HG03196 (cell line): ENCODE measurements around the gene FBXO8.
A peak's percentile ranks its signal among the peaks of the same experiment; 100 is the strongest.
"Not testable (repeated sequence)": the region's sequence is repeated elsewhere in the genome, so short reads cannot be mapped to it uniquely, and the experiment has no call there.

Experiments used
- ATAC-seq: cut with Tn5 transposase; IDR thresholded peaks from one replicate; pipeline ENCODE4 v1.9.1; 2021; ENCODE audit not compliant: unreplicated experiment

FBXO8 gene

GRCh38 chr4:174283507-174284471 is at the start of gene FBXO8, which contains the start of gene CEP44:
Gene FBXO8 (minus strand): TSS chr4:174283667. CDS start chr4:174263092, 20,575 bp downstream.
Gene CEP44 (plus strand): TSS chr4:174283911. CDS start chr4:174299122, 15,211 bp downstream.
- peak; percentile 65 for ATAC-seq

- no peak for ATAC-seq
These were observed 49.5 kb upstream of the FBXO8 start for GRCh38 chr4:174332741-174333493.

GRCh38 chr4:174324725-174325124 is 41.3 kb upstream of the FBXO8 start:
- ATAC-seq, result no peak

GRCh38 chr4:174324236-174324635 is 40.8 kb upstream of the FBXO8 start:
- no peak for ATAC-seq

GRCh38 chr4:174320494-174321199 is 37.2 kb upstream of the FBXO8 start:
- no peak for ATAC-seq

- ATAC-seq, result peak; percentile 47
These were observed 35.6 kb upstream of the FBXO8 start for GRCh38 chr4:174318829-174319764.

- no peak for ATAC-seq
These were observed 34.1 kb upstream of the FBXO8 start for GRCh38 chr4:174317531-174317930.

- ATAC-seq, result no peak
These were observed 33.5 kb upstream of the FBXO8 start for GRCh38 chr4:174316954-174317353.

GRCh38 chr4:174316546-174316945 is 33.1 kb upstream of the FBXO8 start:
- no peak for ATAC-seq

- no peak for ATAC-seq
These were observed 31.3 kb upstream of the FBXO8 start for GRCh38 chr4:174314770-174315169.

- no peak for ATAC-seq
These were observed 30.8 kb upstream of the FBXO8 start for GRCh38 chr4:174314274-174314673.

- ATAC-seq, result no peak
These were observed 29.5 kb upstream of the FBXO8 start for GRCh38 chr4:174312993-174313392.

GRCh38 chr4:174307694-174308093 is 24.2 kb upstream of the FBXO8 start:
- no peak for ATAC-seq

GRCh38 chr4:174305961-174306360 is 22.5 kb upstream of the FBXO8 start:
- ATAC-seq, result no peak

GRCh38 chr4:174304664-174305063 is 21.2 kb upstream of the FBXO8 start:
- ATAC-seq, result no peak

- no peak for ATAC-seq
These were observed 20.2 kb upstream of the FBXO8 start for GRCh38 chr4:174303687-174304086.

- ATAC-seq, result not testable (repeated sequence)
These were observed 11.7 kb upstream of the FBXO8 start for GRCh38 chr4:174295142-174295541.

- not testable (repeated sequence) for ATAC-seq
These were observed 11.2 kb upstream of the FBXO8 start for GRCh38 chr4:174294641-174295040.

- no peak for ATAC-seq
These were observed 9.0 kb upstream of the FBXO8 start for GRCh38 chr4:174292473-174292872.

GRCh38 chr4:174286870-174287269 is 3.4 kb upstream of the FBXO8 start:
- no peak for ATAC-seq
